CD4-positive, alpha-beta T cell treated with Interleukin-10 for 1 hour (primary cell): ENCODE data around the gene RAB3IL1.
"Not testable (repeated sequence)": the region's sequence is repeated elsewhere in the genome, so short reads cannot be mapped to it uniquely, and the experiment has no call there.

Experiments used
- DNase-seq: peaks from one replicate; pipeline ENCODE4 v3.0.0-alpha.2; 2020

RAB3IL1 gene

DNA sequence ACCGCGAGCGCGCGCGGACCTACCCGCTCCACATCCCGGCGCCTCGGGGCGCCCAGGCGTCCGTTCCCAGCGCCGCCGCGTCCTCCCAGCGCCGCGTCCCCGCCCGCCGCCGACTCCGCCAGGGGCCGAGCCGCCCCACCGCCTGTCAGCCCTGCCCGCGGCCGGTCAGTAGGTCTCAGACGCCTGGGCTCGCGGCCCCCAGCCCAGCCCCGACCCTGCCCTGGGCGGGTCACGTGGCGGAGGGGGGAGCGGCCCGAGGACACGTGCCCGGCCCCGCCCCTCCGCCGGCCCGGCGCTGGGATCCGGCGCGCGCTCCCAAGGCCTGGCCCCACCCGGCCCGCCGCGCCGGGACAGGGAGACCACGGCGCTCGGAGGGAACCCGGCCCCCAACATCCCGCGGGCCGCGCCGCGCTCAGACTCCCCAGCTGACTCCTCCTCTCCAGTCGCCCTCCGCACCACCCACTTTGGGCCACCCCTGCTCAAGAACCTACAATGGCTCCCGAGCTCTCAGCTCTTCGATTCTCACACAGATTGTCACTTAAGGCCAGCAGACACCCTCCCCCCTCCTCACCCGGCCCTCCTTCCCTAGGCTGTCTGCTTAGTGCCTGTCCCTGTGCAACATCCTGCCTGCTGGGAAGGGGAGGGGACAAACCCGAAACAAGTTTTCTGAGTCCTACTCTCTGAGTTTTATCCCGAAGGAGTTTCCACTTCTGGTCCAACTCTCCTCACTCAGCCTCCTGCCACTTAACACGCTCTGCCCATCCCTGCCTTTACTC is at the start of gene RAB3IL1:
Gene RAB3IL1 (minus strand): TSS at position 233 of the 776 bp plus-strand sequence. CDS start 199 bp downstream, at position 34.
- DNase-seq: no peak

- peak; percentile 59 for DNase-seq
Measured at GRCh38 chr11:61966734-61967115, 49.4 kb upstream of the RAB3IL1 start.

DNA sequence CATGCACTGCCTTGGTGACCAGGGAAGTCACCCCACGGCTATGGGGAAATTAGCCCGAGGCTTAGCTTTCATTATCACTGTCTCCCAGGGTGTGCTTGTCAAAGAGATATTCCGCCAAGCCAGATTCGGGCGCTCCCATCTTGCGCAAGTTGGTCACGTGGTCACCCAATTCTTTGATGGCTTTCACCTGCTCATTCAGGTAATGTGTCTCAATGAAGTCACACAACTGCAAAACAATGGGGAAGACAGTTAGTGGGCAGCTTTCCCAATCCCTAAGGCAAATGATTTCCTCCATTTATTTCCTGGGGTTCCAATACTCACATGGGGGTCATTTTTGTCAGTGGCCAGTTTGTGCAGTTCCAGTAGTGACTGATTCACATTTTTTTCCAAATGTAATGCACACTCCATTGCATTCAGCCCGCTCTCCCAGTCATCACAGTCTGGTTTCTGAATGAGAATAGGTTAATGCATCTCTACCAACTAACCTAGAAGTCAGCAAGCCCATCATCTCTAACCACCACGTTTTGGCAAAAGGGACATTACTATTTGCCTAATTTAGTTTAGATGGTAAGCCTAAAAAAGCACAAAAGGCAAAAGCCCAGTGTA is 47.4 kb upstream of the RAB3IL1 start:
- DNase-seq: peak; percentile 28

DNA sequence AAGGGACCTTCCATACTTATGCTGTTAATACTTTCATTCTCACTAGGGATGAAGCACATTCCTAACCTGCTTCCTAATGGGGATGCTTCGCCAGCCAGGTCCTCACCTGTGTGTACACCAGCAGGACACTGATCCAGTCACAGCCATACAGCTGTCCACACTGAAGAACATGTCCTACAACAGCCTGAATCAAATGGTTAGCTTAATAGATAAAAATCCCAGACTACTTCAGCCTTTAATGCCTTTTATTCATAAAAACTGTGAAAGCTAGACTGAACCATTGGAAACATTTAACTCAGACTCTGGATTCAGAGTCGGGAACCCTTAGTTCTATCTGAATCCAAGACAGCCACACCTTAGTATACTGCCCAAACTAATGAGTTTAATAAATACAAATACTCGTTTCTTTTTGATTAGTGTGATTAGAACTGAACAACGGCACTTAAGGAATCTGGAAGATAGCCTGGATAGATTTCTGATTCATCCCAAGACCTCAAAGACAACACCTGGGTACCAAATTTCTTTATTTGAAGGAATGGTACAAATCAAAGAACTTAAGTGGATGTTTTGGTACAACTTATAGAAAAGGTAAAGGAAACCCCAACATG is 46.8 kb upstream of the RAB3IL1 start:
- peak; percentile 48 for DNase-seq

- peak; percentile 54 for DNase-seq
Measured at GRCh38 chr11:61963282-61964057, 46.1 kb upstream of the RAB3IL1 start.

DNA sequence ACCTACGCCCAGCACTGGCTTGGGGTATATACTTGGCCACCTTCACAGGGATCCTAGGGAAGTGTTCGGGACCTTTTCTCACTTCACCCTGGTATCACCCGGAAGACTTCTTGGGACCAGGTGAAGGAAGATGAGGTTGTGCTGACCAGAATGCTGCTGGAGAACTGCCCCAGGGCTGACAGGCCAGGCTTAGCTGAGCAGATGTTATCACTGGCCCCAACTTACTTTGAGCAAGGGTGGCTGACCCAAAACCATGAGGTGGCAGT is 45.6 kb upstream of the RAB3IL1 start:
- no peak for DNase-seq

DNA sequence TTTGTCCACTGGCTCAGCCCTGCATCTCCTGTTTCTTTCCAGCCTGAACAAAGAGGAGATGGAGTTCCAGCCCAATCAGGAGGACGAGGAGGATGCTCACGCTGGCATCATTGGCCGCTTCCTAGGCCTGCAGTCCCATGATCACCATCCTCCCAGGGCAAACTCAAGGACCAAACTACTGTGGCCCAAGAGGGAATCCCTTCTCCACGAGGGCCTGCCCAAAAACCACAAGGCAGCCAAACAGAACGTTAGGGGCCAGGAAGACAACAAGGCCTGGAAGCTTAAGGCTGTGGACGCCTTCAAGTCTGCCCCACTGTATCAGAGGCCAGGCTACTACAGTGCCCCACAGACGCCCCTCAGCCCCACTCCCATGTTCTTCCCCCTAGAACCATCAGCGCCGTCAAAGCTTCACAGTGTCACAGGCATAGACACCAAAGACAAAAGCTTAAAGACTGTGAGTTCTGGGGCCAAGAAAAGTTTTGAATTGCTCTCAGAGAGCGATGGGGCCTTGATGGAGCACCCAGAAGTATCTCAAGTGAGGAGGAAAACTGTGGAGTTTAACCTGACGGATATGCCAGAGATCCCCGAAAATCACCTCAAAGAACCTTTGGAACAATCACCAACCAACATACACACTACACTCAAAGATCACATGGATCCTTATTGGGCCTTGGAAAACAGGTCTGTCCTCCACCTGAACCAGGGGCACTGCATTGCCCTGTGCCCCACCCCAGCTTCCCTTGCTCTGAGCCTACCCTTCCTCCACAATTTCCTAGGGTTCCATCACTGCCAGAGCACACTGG is 45.0 kb upstream of the RAB3IL1 start:
- DNase-seq: peak; percentile 14

DNA sequence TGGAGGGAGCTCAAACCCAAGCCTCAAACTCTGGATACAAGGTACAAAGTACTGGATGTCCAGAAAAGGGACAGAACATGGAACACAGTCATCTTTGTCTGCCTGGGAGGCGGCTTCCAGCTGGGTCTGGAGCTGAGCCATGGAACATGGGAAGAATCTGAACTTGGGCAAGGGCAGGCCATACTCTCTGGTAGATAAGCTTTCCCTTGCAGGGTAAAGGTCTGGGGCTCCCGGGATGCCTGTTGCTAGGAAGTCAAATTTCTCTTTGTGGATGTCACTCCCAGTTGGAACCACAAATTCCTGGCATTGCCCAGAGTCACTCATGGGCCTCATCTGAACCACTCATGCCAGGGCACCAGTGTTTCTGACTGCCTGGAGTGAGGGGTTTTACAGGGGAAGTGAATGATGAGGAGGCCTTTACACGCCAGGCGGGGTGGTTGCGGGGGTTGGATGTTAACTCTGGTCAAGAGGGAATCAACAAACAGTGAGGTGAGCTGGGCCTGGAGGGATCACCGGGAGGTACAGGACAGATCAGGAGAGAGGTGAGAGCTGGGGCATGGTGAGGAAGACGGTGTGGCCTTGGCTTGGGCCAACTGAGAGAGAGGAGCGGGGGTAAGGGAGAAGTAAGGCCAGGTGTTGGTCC is 44.3 kb upstream of the RAB3IL1 start:
- no peak for DNase-seq

DNA sequence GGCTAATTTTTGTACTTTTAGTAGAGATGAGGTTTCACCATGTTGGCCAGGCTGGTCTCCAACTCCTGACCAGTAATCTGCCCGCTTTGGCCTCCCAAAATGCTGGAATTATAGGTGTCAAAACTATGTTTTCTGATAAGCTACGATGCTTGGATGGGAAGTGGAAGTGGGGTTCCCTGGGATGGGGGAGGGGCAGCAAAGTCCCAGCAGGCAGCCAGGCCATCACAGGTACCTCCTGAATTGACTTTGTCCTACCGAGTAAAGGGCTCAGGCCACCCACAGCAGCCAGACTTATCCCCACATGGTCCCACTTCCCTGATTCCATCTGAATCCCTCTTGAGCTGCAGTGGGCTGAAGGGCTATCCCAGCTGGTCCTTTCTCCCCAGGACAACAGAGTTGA is 43.2 kb upstream of the RAB3IL1 start:
- no peak for DNase-seq

DNA sequence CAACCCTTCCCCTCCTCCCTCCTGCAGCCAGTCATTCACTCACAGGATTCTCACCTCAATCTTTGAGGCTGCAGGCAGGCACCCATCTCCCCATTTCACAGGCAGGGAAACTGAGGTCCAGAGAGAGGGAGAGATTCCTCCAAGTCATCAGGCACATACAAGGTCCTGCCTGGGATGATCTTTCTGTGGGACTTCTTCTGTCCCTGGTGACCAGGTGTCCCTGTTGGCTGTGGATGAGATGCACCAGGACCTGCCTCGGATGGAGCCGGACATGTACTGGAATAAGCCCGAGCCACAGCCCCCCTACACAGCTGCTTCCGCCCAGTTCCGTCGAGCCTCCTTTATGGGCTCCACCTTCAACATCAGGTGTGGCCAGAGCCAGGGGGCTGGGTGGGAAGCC is 42.3 kb upstream of the RAB3IL1 start:
- no peak for DNase-seq

DNA sequence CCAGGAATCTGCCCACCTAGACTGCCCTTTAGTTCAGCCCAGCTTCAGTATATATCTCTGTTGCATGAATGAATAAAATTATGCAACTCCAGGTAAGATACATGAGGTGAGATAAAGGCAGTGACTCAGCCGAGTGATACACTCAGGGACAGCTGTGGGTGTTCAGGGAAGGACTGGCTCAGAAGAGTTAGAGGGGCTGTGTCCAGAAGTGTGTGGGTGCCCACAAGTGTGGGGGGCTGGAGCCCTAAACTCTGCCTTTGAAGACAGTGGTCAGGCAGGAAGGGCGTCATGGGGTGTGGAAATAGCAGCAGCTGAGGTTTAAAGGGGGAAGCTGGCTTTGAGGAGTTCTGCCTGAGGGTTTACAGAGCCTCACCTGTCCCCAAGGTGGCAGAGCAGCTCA is 41.7 kb upstream of the RAB3IL1 start:
- DNase-seq: no peak

- DNase-seq: no peak
Measured at GRCh38 chr11:61958590-61958989, 41.2 kb upstream of the RAB3IL1 start.

- DNase-seq: no peak
Measured at GRCh38 chr11:61957021-61957770, 39.8 kb upstream of the RAB3IL1 start.

DNA sequence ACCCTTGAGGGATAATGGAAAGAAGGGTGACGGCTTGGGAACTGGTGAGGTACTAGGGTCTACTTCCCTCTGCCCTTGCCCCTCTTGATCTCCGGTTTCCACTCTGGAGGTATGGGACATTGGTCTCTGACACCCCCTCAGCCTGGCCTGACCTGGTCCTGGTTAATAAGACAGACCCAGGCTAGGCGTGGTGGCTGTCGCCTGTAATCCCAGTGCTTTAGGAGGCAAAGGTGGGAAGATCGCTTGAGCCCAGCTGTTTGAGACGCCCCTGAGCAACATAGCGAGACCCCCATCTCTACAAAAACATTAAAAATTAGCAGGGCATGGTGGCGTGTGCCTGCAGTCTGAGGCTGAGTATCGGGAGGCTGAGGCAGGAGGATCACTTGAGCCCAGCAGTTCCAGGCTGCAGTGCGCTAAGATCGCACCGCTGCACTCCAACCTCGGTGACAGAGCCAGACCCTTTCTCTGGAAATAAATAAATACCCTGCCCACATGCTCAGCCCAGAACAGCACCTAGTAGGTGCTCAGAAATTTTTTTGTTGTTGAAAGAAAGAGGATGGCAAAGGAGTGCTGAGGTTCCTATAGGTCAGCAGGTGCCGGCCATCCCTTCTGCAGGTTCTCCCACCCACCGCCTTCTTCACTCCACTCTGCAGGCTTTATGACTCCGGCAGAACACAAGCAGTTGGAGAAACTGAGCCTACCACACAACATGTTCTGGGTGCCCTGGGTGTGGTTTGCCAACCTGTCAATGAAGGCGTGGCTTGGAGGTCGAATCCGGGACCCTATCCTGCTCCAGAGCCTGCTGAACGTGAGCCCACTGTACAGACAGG is 39.0 kb upstream of the RAB3IL1 start:
- no peak for DNase-seq

DNA sequence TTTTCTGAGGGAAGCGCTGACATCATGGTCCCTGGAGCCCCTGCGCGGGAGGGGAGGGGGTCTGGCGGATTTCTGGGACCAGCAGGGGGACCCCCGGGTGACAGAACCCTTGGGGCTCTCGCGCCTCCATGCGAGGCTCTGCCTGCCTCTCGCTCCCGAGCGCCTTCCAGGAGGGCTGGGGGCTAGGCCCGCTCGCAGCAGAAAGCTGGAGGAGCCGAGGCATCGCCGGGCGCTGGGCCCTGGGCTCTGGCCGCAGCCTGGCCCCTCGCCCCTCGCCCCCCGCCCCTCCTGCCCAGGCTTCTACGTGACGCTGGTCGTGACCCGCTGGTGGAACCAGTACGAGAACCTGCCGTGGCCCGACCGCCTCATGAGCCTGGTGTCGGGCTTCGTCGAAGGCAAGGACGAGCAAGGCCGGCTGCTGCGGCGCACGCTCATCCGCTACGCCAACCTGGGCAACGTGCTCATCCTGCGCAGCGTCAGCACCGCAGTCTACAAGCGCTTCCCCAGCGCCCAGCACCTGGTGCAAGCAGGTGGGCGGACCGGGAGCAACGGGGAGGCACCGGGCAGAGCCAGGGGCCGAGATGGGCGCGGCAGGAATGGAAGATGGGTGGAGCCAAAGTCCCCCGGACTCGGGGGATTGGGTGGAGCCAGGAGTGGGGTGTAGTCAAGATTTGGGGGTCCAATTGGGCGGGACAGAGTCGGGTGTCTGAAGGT is 38.2 kb upstream of the RAB3IL1 start:
- DNase-seq: peak; percentile 18

GRCh38 chr11:61954851-61955421 is 37.6 kb upstream of the RAB3IL1 start:
- peak; percentile 21 for DNase-seq

DNA sequence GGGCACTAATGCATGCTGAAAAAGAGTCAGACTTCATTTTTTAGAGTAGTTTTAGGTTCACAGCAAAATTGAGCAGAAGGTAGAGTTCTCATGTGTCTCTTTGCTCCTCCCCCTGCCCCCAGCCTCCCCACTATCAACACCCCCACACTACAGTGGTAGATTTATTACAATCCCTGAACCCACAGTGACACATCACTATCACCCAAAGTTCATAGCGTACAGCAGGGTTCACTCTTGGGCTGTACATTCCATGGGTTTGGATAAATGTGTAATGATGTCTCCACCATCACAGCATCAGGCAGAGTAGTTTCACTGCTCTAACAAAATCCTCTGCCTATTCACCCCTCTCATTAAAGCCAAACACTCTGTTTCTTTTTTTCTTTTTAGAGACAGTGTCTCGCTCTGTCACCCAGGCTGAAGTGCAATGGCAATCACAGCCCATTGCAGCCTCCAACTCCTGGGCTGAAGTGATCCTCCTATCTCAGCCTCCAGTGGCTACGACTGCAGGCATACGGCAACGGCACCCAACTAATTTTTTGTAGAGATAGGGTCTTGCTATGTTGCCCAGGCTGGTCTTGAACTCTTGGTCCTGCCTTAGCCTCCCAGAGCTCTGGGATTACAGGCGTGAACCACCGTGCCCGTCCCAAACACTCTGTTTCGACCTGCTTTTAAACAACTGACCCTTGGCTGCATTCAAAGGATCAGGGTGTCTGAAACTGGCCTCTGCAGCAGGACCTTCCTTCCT is 36.9 kb upstream of the RAB3IL1 start:
- no peak for DNase-seq

- DNase-seq: not testable (repeated sequence)
Measured at GRCh38 chr11:61953632-61954031, 36.3 kb upstream of the RAB3IL1 start.

GRCh38 chr11:61952882-61953281 is 35.5 kb upstream of the RAB3IL1 start:
- DNase-seq: no peak
